ENCODE data around the gene ADGRF3.

DNA sequence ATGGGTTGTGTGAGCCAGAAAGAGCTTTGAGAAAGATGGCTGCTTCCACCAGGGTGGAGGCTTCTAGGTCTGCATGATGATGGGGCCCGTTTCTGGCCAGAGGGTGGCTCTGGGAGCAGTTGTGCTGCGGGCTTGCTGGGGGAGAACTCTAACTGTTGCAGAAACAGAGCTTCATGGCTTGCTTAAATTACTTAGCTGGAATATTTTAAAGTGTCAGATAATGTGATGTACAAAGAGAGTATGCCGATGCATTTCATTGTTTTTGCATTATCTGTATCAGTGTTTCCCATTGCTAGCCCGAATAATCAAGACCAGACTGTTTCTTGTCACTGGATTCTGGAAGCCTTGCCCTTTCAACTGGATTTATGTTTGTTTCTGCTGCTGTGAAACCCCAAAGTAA, 48.8 kb upstream of the ADGRF3 start:
- TF ChIP-seq, protein P1, sequence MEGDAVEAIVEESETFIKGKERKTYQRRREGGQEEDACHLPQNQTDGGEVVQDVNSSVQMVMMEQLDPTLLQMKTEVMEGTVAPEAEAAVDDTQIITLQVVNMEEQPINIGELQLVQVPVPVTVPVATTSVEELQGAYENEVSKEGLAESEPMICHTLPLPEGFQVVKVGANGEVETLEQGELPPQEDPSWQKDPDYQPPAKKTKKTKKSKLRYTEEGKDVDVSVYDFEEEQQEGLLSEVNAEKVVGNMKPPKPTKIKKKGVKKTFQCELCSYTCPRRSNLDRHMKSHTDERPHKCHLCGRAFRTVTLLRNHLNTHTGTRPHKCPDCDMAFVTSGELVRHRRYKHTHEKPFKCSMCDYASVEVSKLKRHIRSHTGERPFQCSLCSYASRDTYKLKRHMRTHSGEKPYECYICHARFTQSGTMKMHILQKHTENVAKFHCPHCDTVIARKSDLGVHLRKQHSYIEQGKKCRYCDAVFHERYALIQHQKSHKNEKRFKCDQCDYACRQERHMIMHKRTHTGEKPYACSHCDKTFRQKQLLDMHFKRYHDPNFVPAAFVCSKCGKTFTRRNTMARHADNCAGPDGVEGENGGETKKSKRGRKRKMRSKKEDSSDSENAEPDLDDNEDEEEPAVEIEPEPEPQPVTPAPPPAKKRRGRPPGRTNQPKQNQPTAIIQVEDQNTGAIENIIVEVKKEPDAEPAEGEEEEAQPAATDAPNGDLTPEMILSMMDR (CRISPR knock-in tag; IDR thresholded peaks at IDR 0.05), result no peak
- TF ChIP-seq EZH2 (conservative IDR thresholded peaks at IDR 0.05; ENCODE audit: low read depth, low read length) (no peak), SRF (IDR thresholded peaks at IDR 0.05; ENCODE audit: low read depth, low read length) (no peak), NCOA2 (CRISPR knock-in tag; IDR thresholded peaks at IDR 0.05) (no peak), MTA1 (CRISPR knock-in tag; IDR thresholded peaks at IDR 0.05; ENCODE audit: borderline replicate concordance) (no peak), ZNF234 (CRISPR knock-in tag; conservative IDR thresholded peaks at IDR 0.05) (no peak), JUN (CRISPR knock-in tag; IDR thresholded peaks at IDR 0.05) (no peak), KDM6A (CRISPR knock-in tag; IDR thresholded peaks at IDR 0.05; ENCODE audit: low read depth) (no peak)
- TF ChIP-seq, protein P2, sequence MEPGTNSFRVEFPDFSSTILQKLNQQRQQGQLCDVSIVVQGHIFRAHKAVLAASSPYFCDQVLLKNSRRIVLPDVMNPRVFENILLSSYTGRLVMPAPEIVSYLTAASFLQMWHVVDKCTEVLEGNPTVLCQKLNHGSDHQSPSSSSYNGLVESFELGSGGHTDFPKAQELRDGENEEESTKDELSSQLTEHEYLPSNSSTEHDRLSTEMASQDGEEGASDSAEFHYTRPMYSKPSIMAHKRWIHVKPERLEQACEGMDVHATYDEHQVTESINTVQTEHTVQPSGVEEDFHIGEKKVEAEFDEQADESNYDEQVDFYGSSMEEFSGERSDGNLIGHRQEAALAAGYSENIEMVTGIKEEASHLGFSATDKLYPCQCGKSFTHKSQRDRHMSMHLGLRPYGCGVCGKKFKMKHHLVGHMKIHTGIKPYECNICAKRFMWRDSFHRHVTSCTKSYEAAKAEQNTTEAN (CRISPR knock-in tag; conservative IDR thresholded peaks at IDR 0.05), result no peak
- TF ChIP-seq, protein P3, sequence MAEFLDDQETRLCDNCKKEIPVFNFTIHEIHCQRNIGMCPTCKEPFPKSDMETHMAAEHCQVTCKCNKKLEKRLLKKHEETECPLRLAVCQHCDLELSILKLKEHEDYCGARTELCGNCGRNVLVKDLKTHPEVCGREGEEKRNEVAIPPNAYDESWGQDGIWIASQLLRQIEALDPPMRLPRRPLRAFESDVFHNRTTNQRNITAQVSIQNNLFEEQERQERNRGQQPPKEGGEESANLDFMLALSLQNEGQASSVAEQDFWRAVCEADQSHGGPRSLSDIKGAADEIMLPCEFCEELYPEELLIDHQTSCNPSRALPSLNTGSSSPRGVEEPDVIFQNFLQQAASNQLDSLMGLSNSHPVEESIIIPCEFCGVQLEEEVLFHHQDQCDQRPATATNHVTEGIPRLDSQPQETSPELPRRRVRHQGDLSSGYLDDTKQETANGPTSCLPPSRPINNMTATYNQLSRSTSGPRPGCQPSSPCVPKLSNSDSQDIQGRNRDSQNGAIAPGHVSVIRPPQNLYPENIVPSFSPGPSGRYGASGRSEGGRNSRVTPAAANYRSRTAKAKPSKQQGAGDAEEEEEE (CRISPR knock-in tag; IDR thresholded peaks at IDR 0.05; ENCODE audit: borderline replicate concordance), result no peak
